ENCODE data around the gene ELAPOR2.

DNA sequence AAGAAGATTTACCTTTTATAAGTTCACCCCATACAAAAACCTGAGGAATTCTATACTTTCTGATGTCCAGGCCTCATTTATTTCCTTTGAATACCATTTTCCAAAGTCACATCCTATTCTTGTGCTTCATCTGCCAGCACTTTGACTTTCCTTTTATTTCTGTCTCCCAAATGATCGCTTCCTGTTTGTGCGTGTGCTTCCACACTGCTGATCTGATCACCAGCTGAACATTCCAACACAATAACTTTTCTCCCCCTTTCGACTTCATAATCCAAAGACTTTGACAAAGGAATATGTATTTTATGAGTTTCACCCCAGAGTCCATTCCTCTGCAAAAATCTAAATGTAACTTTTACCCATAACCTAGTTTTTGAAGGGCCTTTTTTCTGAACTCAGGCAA, 3.1 kb downstream of the ELAPOR2 start:
- no peak for TF ChIP-seq GABPA (IDR thresholded peaks at IDR 0.05; ENCODE audit: low read depth, low read length)
- TF ChIP-seq GABPA (CRISPR knock-in tag; IDR thresholded peaks at IDR 0.05; ENCODE audit: low read depth) = no peak
- TF ChIP-seq ZNF138 (CRISPR knock-in tag; IDR thresholded peaks at IDR 0.05; ENCODE audit: low read depth) = no peak
- TF ChIP-seq, protein P1, sequence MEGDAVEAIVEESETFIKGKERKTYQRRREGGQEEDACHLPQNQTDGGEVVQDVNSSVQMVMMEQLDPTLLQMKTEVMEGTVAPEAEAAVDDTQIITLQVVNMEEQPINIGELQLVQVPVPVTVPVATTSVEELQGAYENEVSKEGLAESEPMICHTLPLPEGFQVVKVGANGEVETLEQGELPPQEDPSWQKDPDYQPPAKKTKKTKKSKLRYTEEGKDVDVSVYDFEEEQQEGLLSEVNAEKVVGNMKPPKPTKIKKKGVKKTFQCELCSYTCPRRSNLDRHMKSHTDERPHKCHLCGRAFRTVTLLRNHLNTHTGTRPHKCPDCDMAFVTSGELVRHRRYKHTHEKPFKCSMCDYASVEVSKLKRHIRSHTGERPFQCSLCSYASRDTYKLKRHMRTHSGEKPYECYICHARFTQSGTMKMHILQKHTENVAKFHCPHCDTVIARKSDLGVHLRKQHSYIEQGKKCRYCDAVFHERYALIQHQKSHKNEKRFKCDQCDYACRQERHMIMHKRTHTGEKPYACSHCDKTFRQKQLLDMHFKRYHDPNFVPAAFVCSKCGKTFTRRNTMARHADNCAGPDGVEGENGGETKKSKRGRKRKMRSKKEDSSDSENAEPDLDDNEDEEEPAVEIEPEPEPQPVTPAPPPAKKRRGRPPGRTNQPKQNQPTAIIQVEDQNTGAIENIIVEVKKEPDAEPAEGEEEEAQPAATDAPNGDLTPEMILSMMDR (CRISPR knock-in tag; IDR thresholded peaks at IDR 0.05) = no peak
- TF ChIP-seq HNRNPK (IDR thresholded peaks at IDR 0.05; ENCODE audit: low read depth, low read length, poor library complexity, severe bottlenecking) = no peak
- TF ChIP-seq CBX1 (IDR thresholded peaks at IDR 0.05; ENCODE audit: low read depth) = no peak

Measured in HepG2 (cell line).